Measurements from ENCODE around the gene PDE2A. TPM values are rescaled to one million over a fixed set of nuclear protein-coding genes. Genes with fewer than 3 reads are reported as not detected.

Gene PDE2A
- total RNA-seq, 5 donors from 2014 or later (not counting 1 experiment from before 2014, with no cell fraction given): 1.1 to 6.1 (median 1.7) TPM

GRCh38 chr11:72578991-72579815, 95.0 kb downstream of the PDE2A start:
- Mint-ChIP-seq H3K27ac (no peak overlapping the region), H3K36me3 (no peaks in the 10 kb centered on the region), H3K4me3 (no peak overlapping the region), H3K4me1 (peaks cover 0 to 5% (median 3%) of the 10 kb centered on the region in 3 donors), H3K9me3 (no peaks in the 10 kb centered on the region), H3K27me3 (peaks cover 6 to 8% of the 10 kb centered on the region in 2 donors)
- Histone ChIP-seq H3K27ac (ENCODE audit: low read length) (no peak overlapping the region), H3K27me3 (replicated peaks in 1 of 2; ENCODE audit: control insufficient read depth in 2 of 2, extremely low read depth in 1 of 2, insufficient read depth in 2 of 2, low read length in 1 of 2) (peaks cover 0 to 17% of the 10 kb centered on the region in 2 experiments), H3K36me3 (ENCODE audit: control insufficient read depth in 2 of 2, extremely low read depth in 1 of 2, insufficient read depth in 1 of 2, low read length in 1 of 2) (no peaks in the 10 kb centered on the region), H3K4me1 (ENCODE audit: control insufficient read depth in 1 of 2, extremely low read depth in 1 of 2, insufficient read depth in 2 of 2, low read length in 2 of 2) (peaks cover 0 to 2% of the 10 kb centered on the region in 2 experiments), H3K9me3 (no peaks in the 10 kb centered on the region), H3K4me3 (ENCODE audit: control insufficient read depth in 1 of 2, extremely low read depth in 1 of 2, low read length in 1 of 2) (no peak overlapping the region)
- DNase-seq (no peak), ATAC-seq (replicated peaks in 1 of 4) (no peak)
- POLR2A ChIA-PET: no interaction called here
- WGBS (ENCODE audit: insufficient coverage): 87% methylated on average over 8 of the region's 13 CpGs
- CTCF ChIA-PET: no interaction called here

GRCh38 chr11:72578566-72578965, 95.7 kb downstream of the PDE2A start:
- Histone ChIP-seq H3K27me3 (replicated peaks in 1 of 2; ENCODE audit: control insufficient read depth in 2 of 2, extremely low read depth in 1 of 2, insufficient read depth in 2 of 2, low read length in 1 of 2) (peaks cover 0 to 23% of the 10 kb centered on the region in 2 experiments), H3K36me3 (ENCODE audit: control insufficient read depth in 2 of 2, extremely low read depth in 1 of 2, insufficient read depth in 1 of 2, low read length in 1 of 2) (no peaks in the 10 kb centered on the region), H3K27ac (ENCODE audit: low read length) (no peak overlapping the region), H3K9me3 (no peaks in the 10 kb centered on the region), H3K4me1 (ENCODE audit: control insufficient read depth in 1 of 2, extremely low read depth in 1 of 2, insufficient read depth in 2 of 2, low read length in 2 of 2) (peaks cover 0 to under 1% of the 10 kb centered on the region in 2 experiments), H3K4me3 (ENCODE audit: control insufficient read depth in 1 of 2, extremely low read depth in 1 of 2, low read length in 1 of 2) (no peak overlapping the region)
- Mint-ChIP-seq H3K36me3 (no peaks in the 10 kb centered on the region), H3K9me3 (no peaks in the 10 kb centered on the region), H3K27ac (no peak overlapping the region), H3K4me3 (no peak overlapping the region), H3K4me1 (peaks cover 1 to 4% (median 3%) of the 10 kb centered on the region in 3 donors), H3K27me3 (peaks cover 10 to 13% of the 10 kb centered on the region in 2 donors)
- 83% methylated on average over 4 of the region's 5 CpGs for WGBS (ENCODE audit: insufficient coverage)
- ATAC-seq (replicated peaks in 1 of 4) (no peak), DNase-seq (no peak)
- CTCF ChIA-PET: no interaction called here
- POLR2A ChIA-PET: no interaction called here

- no peaks in the 10 kb centered on the region for H3K9me3 Mint-ChIP-seq
- 88% methylated on average over 6 of the region's 6 CpGs for WGBS (ENCODE audit: insufficient coverage)
- no peak overlapping the region for H3K27ac Mint-ChIP-seq
- peaks cover 0 to 26% of the 10 kb centered on the region in 2 experiments for H3K27me3 ChIP-seq (replicated peaks in 1 of 2; ENCODE audit: control insufficient read depth in 2 of 2, extremely low read depth in 1 of 2, insufficient read depth in 2 of 2, low read length in 1 of 2)
- no peaks in the 10 kb centered on the region for H3K9me3 ChIP-seq
- H3K36me3 ChIP-seq (ENCODE audit: control insufficient read depth in 2 of 2, extremely low read depth in 1 of 2, insufficient read depth in 1 of 2, low read length in 1 of 2): no peaks in the 10 kb centered on the region
- peaks cover 3 to 7% (median 7%) of the 10 kb centered on the region in 3 donors for H3K4me1 Mint-ChIP-seq
- DNase-seq: no peak
- ATAC-seq (replicated peaks in 1 of 4): no peak
- ChIA-PET CTCF (interaction anchor here in 1 of 2 donors (0.5 kb wide), 1 partner anchor 12 kb away, joined by 3 read pairs; no protein-coding TSS in a partner anchor), POLR2A (no interaction called here)
- H3K36me3 Mint-ChIP-seq: no peaks in the 10 kb centered on the region
- H3K27ac ChIP-seq (ENCODE audit: low read length): no peak overlapping the region
- H3K27me3 Mint-ChIP-seq: peaks cover 13 to 17% of the 10 kb centered on the region in 2 donors
- H3K4me3 Mint-ChIP-seq: no peak overlapping the region
- no peak overlapping the region for H3K4me3 ChIP-seq (ENCODE audit: control insufficient read depth in 1 of 2, extremely low read depth in 1 of 2, low read length in 1 of 2)
- peaks cover 0 to 3% of the 10 kb centered on the region in 2 experiments for H3K4me1 ChIP-seq (ENCODE audit: control insufficient read depth in 1 of 2, extremely low read depth in 1 of 2, insufficient read depth in 2 of 2, low read length in 2 of 2)
Observed at GRCh38 chr11:72578051-72578450, 96.2 kb downstream of the PDE2A start.

- Histone ChIP-seq H3K9me3 (no peaks in the 10 kb centered on the region), H3K4me1 (ENCODE audit: control insufficient read depth in 1 of 2, extremely low read depth in 1 of 2, insufficient read depth in 2 of 2, low read length in 2 of 2) (peaks cover 0 to 3% of the 10 kb centered on the region in 2 experiments), H3K4me3 (ENCODE audit: control insufficient read depth in 1 of 2, extremely low read depth in 1 of 2, low read length in 1 of 2) (no peak overlapping the region), H3K27me3 (replicated peaks in 1 of 2; ENCODE audit: control insufficient read depth in 2 of 2, extremely low read depth in 1 of 2, insufficient read depth in 2 of 2, low read length in 1 of 2) (peaks cover 0 to 26% of the 10 kb centered on the region in 2 experiments), H3K36me3 (ENCODE audit: control insufficient read depth in 2 of 2, extremely low read depth in 1 of 2, insufficient read depth in 1 of 2, low read length in 1 of 2) (no peaks in the 10 kb centered on the region), H3K27ac (ENCODE audit: low read length) (no peak overlapping the region)
- ChIA-PET POLR2A (no interaction called here), CTCF (no interaction called here)
- Mint-ChIP-seq H3K4me1 (peaks cover 3 to 7% (median 7%) of the 10 kb centered on the region in 3 donors), H3K9me3 (no peaks in the 10 kb centered on the region), H3K27me3 (peaks cover 16 to 17% of the 10 kb centered on the region in 2 donors), H3K27ac (no peak overlapping the region), H3K4me3 (no peak overlapping the region), H3K36me3 (no peaks in the 10 kb centered on the region)
- ATAC-seq (replicated peaks in 1 of 4) (no peak), DNase-seq (no peak)
- 77% methylated on average over 9 of the region's 14 CpGs for WGBS (ENCODE audit: insufficient coverage)
Observed at GRCh38 chr11:72577271-72577721, 96.9 kb downstream of the PDE2A start.

DNA sequence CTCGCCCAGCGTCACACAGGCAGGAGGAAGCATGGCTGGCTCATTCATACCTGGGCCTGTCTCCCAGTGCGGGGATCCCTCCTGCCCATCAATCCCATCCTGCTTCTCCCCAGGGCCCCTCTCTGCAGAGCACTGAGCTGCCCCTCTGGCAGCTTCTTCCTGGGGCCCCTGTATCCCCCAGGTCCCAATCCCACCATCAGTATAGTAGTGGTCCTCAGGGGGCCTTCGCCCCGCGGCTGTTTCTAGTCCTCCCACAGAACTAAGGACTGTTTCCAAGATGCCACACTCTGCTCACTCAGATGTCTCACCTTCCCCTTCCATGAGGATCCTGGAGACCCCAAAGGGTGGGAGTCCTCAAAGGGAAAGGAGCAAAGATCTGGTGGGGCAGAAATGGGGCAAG, 97.6 kb downstream of the PDE2A start:
- Histone ChIP-seq H3K36me3 (ENCODE audit: control insufficient read depth in 2 of 2, extremely low read depth in 1 of 2, insufficient read depth in 1 of 2, low read length in 1 of 2) (no peaks in the 10 kb centered on the region), H3K4me1 (ENCODE audit: control insufficient read depth in 1 of 2, extremely low read depth in 1 of 2, insufficient read depth in 2 of 2, low read length in 2 of 2) (peaks cover 0 to 3% of the 10 kb centered on the region in 2 experiments), H3K27me3 (replicated peaks in 1 of 2; ENCODE audit: control insufficient read depth in 2 of 2, extremely low read depth in 1 of 2, insufficient read depth in 2 of 2, low read length in 1 of 2) (peaks cover 0 to 26% of the 10 kb centered on the region in 2 experiments), H3K27ac (ENCODE audit: low read length) (no peak overlapping the region), H3K4me3 (ENCODE audit: control insufficient read depth in 1 of 2, extremely low read depth in 1 of 2, low read length in 1 of 2) (no peak overlapping the region), H3K9me3 (no peaks in the 10 kb centered on the region)
- POLR2A ChIA-PET: no interaction called here
- H3K4me3 Mint-ChIP-seq: no peak overlapping the region
- H3K9me3 Mint-ChIP-seq: no peaks in the 10 kb centered on the region
- no peak for ATAC-seq (replicated peaks in 1 of 4)
- DNase-seq: no peak
- no peaks in the 10 kb centered on the region for H3K36me3 Mint-ChIP-seq
- CTCF ChIA-PET: no interaction called here
- H3K27me3 Mint-ChIP-seq: peaks cover 16 to 17% of the 10 kb centered on the region in 2 donors
- peaks cover 3 to 7% (median 7%) of the 10 kb centered on the region in 3 donors for H3K4me1 Mint-ChIP-seq
- H3K27ac Mint-ChIP-seq: no peak overlapping the region
- 79% methylated on average over 3 of the region's 6 CpGs for WGBS (ENCODE audit: insufficient coverage)

DNA sequence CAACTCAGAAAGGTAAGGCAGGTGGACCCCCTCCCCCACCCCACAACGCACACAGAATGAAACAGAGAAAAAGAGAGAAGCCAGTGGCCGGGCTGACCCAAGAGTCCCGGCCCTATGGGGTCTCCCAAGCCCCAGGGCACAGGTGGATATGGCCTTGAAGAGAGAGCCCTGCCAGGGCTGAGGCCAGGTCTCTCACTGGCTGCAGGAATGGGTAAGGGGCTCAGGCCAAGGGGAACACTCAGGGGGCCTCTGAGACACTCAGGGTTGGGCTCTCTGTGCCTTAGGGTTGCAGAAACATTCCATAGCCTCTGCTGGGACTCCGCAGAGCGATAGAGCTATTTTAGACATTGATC, 98.0 kb downstream of the PDE2A start:
- Histone ChIP-seq H3K9me3 (no peaks in the 10 kb centered on the region), H3K4me1 (ENCODE audit: control insufficient read depth in 1 of 2, extremely low read depth in 1 of 2, insufficient read depth in 2 of 2, low read length in 2 of 2) (peaks cover 0 to 3% of the 10 kb centered on the region in 2 experiments), H3K27me3 (replicated peaks in 1 of 2; ENCODE audit: control insufficient read depth in 2 of 2, extremely low read depth in 1 of 2, insufficient read depth in 2 of 2, low read length in 1 of 2) (peaks cover 0 to 29% of the 10 kb centered on the region in 2 experiments), H3K27ac (ENCODE audit: low read length) (no peak overlapping the region), H3K4me3 (ENCODE audit: control insufficient read depth in 1 of 2, extremely low read depth in 1 of 2, low read length in 1 of 2) (no peak overlapping the region), H3K36me3 (ENCODE audit: control insufficient read depth in 2 of 2, extremely low read depth in 1 of 2, insufficient read depth in 1 of 2, low read length in 1 of 2) (no peaks in the 10 kb centered on the region)
- Mint-ChIP-seq H3K4me1 (peaks cover 3 to 8% (median 7%) of the 10 kb centered on the region in 3 donors), H3K27me3 (peaks cover 19 to 20% of the 10 kb centered on the region in 2 donors), H3K4me3 (no peak overlapping the region), H3K9me3 (no peaks in the 10 kb centered on the region), H3K27ac (no peak overlapping the region), H3K36me3 (no peaks in the 10 kb centered on the region)
- CTCF ChIA-PET: no interaction called here
- no peak for DNase-seq
- ATAC-seq (replicated peaks in 1 of 4): no peak
- POLR2A ChIA-PET: no interaction called here
- 83% methylated on average over 4 of the region's 5 CpGs for WGBS (ENCODE audit: insufficient coverage)
